Measurements from ENCODE around the gene ST8SIA1.

Gene ST8SIA1

GRCh38 chr12:22304341-22304740 lies 30.2 kb downstream of the ST8SIA1 start:
- Histone ChIP-seq H3K27ac (ENCODE audit: insufficient read depth in 1 of 2, low read depth in 1 of 2, low read length in 2 of 2, poor library complexity in 1 of 2, severe bottlenecking in 2 of 2) (no peak overlapping the region), H3K4me1 (ENCODE audit: control extremely low read depth in 1 of 4, control insufficient read depth in 4 of 4, insufficient read depth in 4 of 4, low read length in 3 of 4) (no peaks in the 10 kb centered on the region), H3K36me3 (ENCODE audit: control insufficient read depth in 4 of 4, insufficient read depth in 4 of 4, low read length in 3 of 4) (no peaks in the 10 kb centered on the region), H3K4me3 (ENCODE audit: control insufficient read depth in 1 of 7, extremely low read depth in 1 of 7, insufficient read depth in 4 of 7, low read depth in 2 of 7, low read length in 6 of 7) (no peak overlapping the region), H3K27me3 (replicated peaks in 2 of 5; ENCODE audit: control insufficient read depth in 4 of 5, insufficient read depth in 5 of 5, low read length in 4 of 5) (no peaks in the 10 kb centered on the region), H3K9me3 (ENCODE audit: control extremely low read depth in 1 of 5, control insufficient read depth in 4 of 5, insufficient read depth in 2 of 5, low read depth in 1 of 5, low read length in 4 of 5) (peaks cover 0 to 11% (median 5%) of the 10 kb centered on the region in 5 experiments)
- ChIA-PET POLR2A (no interaction called here), CTCF (interaction anchor here (1.3 kb wide), 1 partner anchor 203 kb away, joined by 3 read pairs; no protein-coding TSS in a partner anchor)
- no peak for DNase-seq
- no CpG with 5 or more reads among the region's 1 CpG for WGBS (ENCODE audit: insufficient coverage)

DNA sequence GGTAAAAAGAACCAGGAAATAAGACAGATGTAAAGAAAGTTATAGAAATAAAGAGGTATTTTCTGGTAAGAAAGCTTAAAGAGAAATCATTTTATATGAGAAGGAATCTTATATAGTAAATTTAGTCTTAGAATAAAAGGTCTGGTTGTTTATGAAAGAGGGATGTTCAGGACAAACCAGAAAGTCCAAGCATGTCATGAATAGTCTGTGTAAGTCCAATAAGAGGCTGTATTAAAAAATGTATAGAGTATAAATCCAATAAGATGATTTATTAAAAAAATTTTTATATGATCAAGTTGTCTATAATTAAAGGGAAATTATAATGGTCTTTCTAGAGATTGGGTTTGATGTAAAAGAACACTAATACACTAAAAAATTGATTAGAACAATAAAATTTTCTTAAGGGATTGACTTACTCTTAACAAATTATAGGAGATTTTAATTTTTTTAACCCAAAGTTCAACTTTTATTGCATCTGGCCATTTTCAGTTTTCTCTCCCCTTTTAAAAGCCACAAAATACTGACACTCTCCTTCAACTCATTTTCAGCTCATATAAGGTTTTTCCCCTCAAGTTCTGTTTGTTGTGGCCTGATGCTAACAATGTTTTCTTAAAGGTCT lies 35.1 kb downstream of the ST8SIA1 start:
- CTCF ChIA-PET: interaction anchor here (1.9 kb wide), 1 partner anchor 11 kb away, joined by 4 read pairs; no protein-coding TSS in a partner anchor
- no peak overlapping the region for H3K27ac ChIP-seq (ENCODE audit: insufficient read depth in 1 of 2, low read depth in 1 of 2, low read length in 2 of 2, poor library complexity in 1 of 2, severe bottlenecking in 2 of 2)
- POLR2A ChIA-PET: no interaction called here

DNA sequence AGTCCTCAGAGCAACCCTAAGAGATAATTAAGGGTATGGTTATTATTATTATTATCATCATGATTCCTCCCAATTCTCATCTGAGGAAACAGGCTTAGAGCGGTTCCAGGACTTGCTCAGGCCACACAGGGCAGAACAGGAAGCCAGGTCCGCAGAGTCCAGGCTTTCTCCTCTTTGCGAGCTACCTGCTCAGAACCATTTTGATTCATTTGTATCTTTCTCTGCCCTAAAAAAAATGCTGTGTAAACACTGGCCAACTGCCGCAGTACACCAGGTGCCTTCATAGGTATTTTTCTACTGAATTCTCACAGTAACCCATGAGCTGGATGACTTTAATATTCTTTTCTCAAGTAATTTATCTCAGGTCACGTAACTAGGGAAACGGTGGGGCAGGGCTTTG lies 45.3 kb downstream of the ST8SIA1 start:
- Histone ChIP-seq H3K27me3 (replicated peaks in 2 of 5; ENCODE audit: control insufficient read depth in 4 of 5, insufficient read depth in 5 of 5, low read length in 4 of 5) (peaks cover 0 to 2% (median 0%) of the 10 kb centered on the region in 5 experiments), H3K36me3 (ENCODE audit: control insufficient read depth in 4 of 4, insufficient read depth in 4 of 4, low read length in 3 of 4) (no peaks in the 10 kb centered on the region), H3K9me3 (ENCODE audit: control extremely low read depth in 1 of 5, control insufficient read depth in 4 of 5, insufficient read depth in 2 of 5, low read depth in 1 of 5, low read length in 4 of 5) (no peaks in the 10 kb centered on the region), H3K4me3 (ENCODE audit: control insufficient read depth in 1 of 7, extremely low read depth in 1 of 7, insufficient read depth in 4 of 7, low read depth in 2 of 7, low read length in 6 of 7) (no peak overlapping the region), H3K27ac (ENCODE audit: insufficient read depth in 1 of 2, low read depth in 1 of 2, low read length in 2 of 2, poor library complexity in 1 of 2, severe bottlenecking in 2 of 2) (no peak overlapping the region), H3K4me1 (ENCODE audit: control extremely low read depth in 1 of 4, control insufficient read depth in 4 of 4, insufficient read depth in 4 of 4, low read length in 3 of 4) (peaks cover 0 to 18% (median 10%) of the 10 kb centered on the region in 4 experiments)
- DNase-seq: no peak
- WGBS (ENCODE audit: insufficient coverage): 96% methylated on average over 6 of the region's 6 CpGs
- POLR2A ChIA-PET: no interaction called here
- CTCF ChIA-PET: no interaction called here

More for the DNA sequence above, 35.1 kb downstream of the ST8SIA1 start:
- no peaks in the 10 kb centered on the region for H3K27me3 ChIP-seq (replicated peaks in 2 of 5; ENCODE audit: control insufficient read depth in 4 of 5, insufficient read depth in 5 of 5, low read length in 4 of 5)
- no peaks in the 10 kb centered on the region for H3K4me1 ChIP-seq (ENCODE audit: control extremely low read depth in 1 of 4, control insufficient read depth in 4 of 4, insufficient read depth in 4 of 4, low read length in 3 of 4)
- DNase-seq: peak in 2 of 3 donors; percentile 23 to 24
- H3K4me3 ChIP-seq (ENCODE audit: control insufficient read depth in 1 of 7, extremely low read depth in 1 of 7, insufficient read depth in 4 of 7, low read depth in 2 of 7, low read length in 6 of 7): no peak overlapping the region
- H3K36me3 ChIP-seq (ENCODE audit: control insufficient read depth in 4 of 4, insufficient read depth in 4 of 4, low read length in 3 of 4): no peaks in the 10 kb centered on the region
- H3K9me3 ChIP-seq (ENCODE audit: control extremely low read depth in 1 of 5, control insufficient read depth in 4 of 5, insufficient read depth in 2 of 5, low read depth in 1 of 5, low read length in 4 of 5): peaks cover 3 to 13% (median 9%) of the 10 kb centered on the region in 5 experiments

DNA sequence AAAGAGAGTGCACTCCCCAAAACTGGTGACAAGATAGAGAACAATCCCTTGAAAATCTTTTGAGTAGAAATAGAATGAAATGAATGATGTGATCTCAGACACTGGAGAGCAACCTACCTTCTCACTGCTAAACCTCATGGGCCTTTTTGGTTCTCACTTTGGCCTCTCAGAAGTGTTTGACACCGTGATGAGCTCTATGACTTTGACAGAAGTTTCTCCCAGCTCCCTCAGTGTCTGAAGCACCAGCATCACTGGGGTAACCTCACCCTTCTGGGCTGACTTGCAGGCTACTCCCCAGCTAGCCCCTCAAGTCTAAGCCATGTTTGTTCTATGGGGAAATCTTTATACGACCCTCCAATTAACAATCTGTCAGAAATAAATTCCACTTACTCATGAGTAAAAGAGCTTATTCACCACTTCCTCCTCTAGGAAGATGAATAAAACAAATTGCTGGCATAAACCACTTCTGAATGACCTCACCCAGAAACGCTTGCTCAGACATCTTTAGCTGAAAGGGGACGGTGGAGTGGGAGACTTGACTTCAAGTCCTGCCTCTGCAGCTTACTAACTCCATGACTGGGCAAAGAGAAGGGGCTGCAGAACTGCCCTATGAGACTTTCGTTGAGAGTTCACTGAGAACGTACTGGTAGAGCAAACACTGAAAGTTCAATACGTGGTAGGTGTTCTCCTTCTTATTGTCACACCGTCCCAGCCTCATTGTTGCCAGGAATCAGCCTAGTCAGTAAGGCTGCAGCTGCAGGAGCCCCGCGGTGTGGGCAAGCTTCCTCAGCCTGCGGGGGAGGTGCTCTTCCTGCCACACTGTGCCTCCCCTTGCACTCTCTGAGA lies 46.5 kb downstream of the ST8SIA1 start:
- H3K4me1 ChIP-seq (ENCODE audit: control extremely low read depth in 1 of 4, control insufficient read depth in 4 of 4, insufficient read depth in 4 of 4, low read length in 3 of 4): peaks cover 0 to 18% (median 10%) of the 10 kb centered on the region in 4 experiments
- no peaks in the 10 kb centered on the region for H3K9me3 ChIP-seq (ENCODE audit: control extremely low read depth in 1 of 5, control insufficient read depth in 4 of 5, insufficient read depth in 2 of 5, low read depth in 1 of 5, low read length in 4 of 5)
- ChIA-PET CTCF (interaction anchor here (0.9 to 1.2 kb wide), 4 partner anchors 11 to 22 kb away, joined by 3 to 4 read pairs (median 3); no protein-coding TSS in a partner anchor), POLR2A (interaction anchor here (0.6 kb wide), 2 partner anchors 21 to 48 kb away, joined by 3 to 4 read pairs; no protein-coding TSS in a partner anchor)
- H3K36me3 ChIP-seq (ENCODE audit: control insufficient read depth in 4 of 4, insufficient read depth in 4 of 4, low read length in 3 of 4): no peaks in the 10 kb centered on the region
- H3K27ac ChIP-seq (ENCODE audit: insufficient read depth in 1 of 2, low read depth in 1 of 2, low read length in 2 of 2, poor library complexity in 1 of 2, severe bottlenecking in 2 of 2): no peak overlapping the region
- WGBS (ENCODE audit: insufficient coverage): 19% methylated on average over 10 of the region's 11 CpGs
- H3K27me3 ChIP-seq (replicated peaks in 2 of 5; ENCODE audit: control insufficient read depth in 4 of 5, insufficient read depth in 5 of 5, low read length in 4 of 5): peaks cover 0 to 4% (median 0%) of the 10 kb centered on the region in 5 experiments
- peak overlapping the region in 2 of 7 experiments; percentile 30 to 42 for H3K4me3 ChIP-seq (ENCODE audit: control insufficient read depth in 1 of 7, extremely low read depth in 1 of 7, insufficient read depth in 4 of 7, low read depth in 2 of 7, low read length in 6 of 7)
- DNase-seq: peak; percentile 22 to 75 (median 71)

DNA sequence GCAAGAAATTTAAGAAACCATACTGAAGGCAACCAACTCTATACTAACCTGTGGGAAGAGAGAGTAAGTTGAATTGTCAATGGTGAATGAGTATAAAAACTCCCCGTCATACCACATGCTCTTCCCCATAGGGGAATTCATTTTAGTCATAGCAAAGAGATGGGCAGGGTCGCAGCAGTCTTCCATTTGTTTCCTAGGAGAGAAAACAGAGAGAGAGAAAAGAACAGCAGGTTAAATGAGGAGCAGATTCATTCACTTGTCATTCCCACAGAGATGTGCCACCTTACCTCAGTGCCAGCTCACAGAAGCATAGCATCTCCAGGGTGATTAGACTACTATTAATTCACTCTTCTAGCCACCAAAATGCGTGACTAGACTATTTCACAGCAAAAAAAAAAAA lies 47.4 kb downstream of the ST8SIA1 start:
- 100% methylated on average over 1 of the region's 3 CpGs for WGBS (ENCODE audit: insufficient coverage)
- Histone ChIP-seq H3K27ac (ENCODE audit: insufficient read depth in 1 of 2, low read depth in 1 of 2, low read length in 2 of 2, poor library complexity in 1 of 2, severe bottlenecking in 2 of 2) (no peak overlapping the region), H3K36me3 (ENCODE audit: control insufficient read depth in 4 of 4, insufficient read depth in 4 of 4, low read length in 3 of 4) (no peaks in the 10 kb centered on the region), H3K9me3 (ENCODE audit: control extremely low read depth in 1 of 5, control insufficient read depth in 4 of 5, insufficient read depth in 2 of 5, low read depth in 1 of 5, low read length in 4 of 5) (no peaks in the 10 kb centered on the region), H3K27me3 (replicated peaks in 2 of 5; ENCODE audit: control insufficient read depth in 4 of 5, insufficient read depth in 5 of 5, low read length in 4 of 5) (peaks cover 0 to 4% (median 0%) of the 10 kb centered on the region in 5 experiments), H3K4me1 (ENCODE audit: control extremely low read depth in 1 of 4, control insufficient read depth in 4 of 4, insufficient read depth in 4 of 4, low read length in 3 of 4) (peaks cover 0 to 18% (median 10%) of the 10 kb centered on the region in 4 experiments), H3K4me3 (ENCODE audit: control insufficient read depth in 1 of 7, extremely low read depth in 1 of 7, insufficient read depth in 4 of 7, low read depth in 2 of 7, low read length in 6 of 7) (no peak overlapping the region)
- no peak for DNase-seq
- CTCF ChIA-PET: interaction anchor here (1.2 kb wide), 1 partner anchor 22 kb away, joined by 3 read pairs; no protein-coding TSS in a partner anchor
- POLR2A ChIA-PET: interaction anchor here (0.6 kb wide), 1 partner anchor 47 kb away, joined by 4 read pairs; no protein-coding TSS in a partner anchor

- Histone ChIP-seq H3K27me3 (replicated peaks in 2 of 5; ENCODE audit: control insufficient read depth in 4 of 5, insufficient read depth in 5 of 5, low read length in 4 of 5) (peaks cover 0 to 4% (median 0%) of the 10 kb centered on the region in 5 experiments), H3K27ac (ENCODE audit: insufficient read depth in 1 of 2, low read depth in 1 of 2, low read length in 2 of 2, poor library complexity in 1 of 2, severe bottlenecking in 2 of 2) (no peak overlapping the region), H3K9me3 (ENCODE audit: control extremely low read depth in 1 of 5, control insufficient read depth in 4 of 5, insufficient read depth in 2 of 5, low read depth in 1 of 5, low read length in 4 of 5) (no peaks in the 10 kb centered on the region), H3K36me3 (ENCODE audit: control insufficient read depth in 4 of 4, insufficient read depth in 4 of 4, low read length in 3 of 4) (no peaks in the 10 kb centered on the region), H3K4me3 (ENCODE audit: control insufficient read depth in 1 of 7, extremely low read depth in 1 of 7, insufficient read depth in 4 of 7, low read depth in 2 of 7, low read length in 6 of 7) (no peak overlapping the region), H3K4me1 (ENCODE audit: control extremely low read depth in 1 of 4, control insufficient read depth in 4 of 4, insufficient read depth in 4 of 4, low read length in 3 of 4) (peaks cover 0 to 18% (median 10%) of the 10 kb centered on the region in 4 experiments)
- no peak for DNase-seq
- ChIA-PET POLR2A (no interaction called here), CTCF (no interaction called here)
These were observed 47.9 kb downstream of the ST8SIA1 start for GRCh38 chr12:22286569-22286968.

DNA sequence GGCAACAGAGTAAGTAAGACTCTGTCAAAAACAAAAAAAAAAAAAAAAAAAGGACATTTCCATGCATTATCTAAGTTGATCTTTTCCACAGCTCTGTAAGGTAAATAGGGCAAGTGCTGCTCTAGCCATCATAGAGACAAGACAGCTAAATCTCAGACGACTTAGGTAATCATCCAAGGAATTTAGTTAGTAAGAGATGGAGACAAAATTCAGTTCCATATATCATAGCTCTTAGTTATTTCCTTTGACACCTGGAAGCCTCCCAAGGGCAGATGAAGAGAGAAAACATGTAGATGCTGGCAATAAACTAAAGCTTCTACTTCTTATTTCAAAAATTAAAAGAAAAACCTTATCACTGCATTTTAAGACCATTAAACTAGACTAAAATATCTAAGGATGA lies 48.7 kb downstream of the ST8SIA1 start:
- DNase-seq: no peak
- CTCF ChIA-PET: no interaction called here
- POLR2A ChIA-PET: no interaction called here
- peaks cover 0 to 18% (median 10%) of the 10 kb centered on the region in 4 experiments for H3K4me1 ChIP-seq (ENCODE audit: control extremely low read depth in 1 of 4, control insufficient read depth in 4 of 4, insufficient read depth in 4 of 4, low read length in 3 of 4)
- no peak overlapping the region for H3K4me3 ChIP-seq (ENCODE audit: control insufficient read depth in 1 of 7, extremely low read depth in 1 of 7, insufficient read depth in 4 of 7, low read depth in 2 of 7, low read length in 6 of 7)
- H3K36me3 ChIP-seq (ENCODE audit: control insufficient read depth in 4 of 4, insufficient read depth in 4 of 4, low read length in 3 of 4): no peaks in the 10 kb centered on the region
- H3K27me3 ChIP-seq (replicated peaks in 2 of 5; ENCODE audit: control insufficient read depth in 4 of 5, insufficient read depth in 5 of 5, low read length in 4 of 5): peaks cover 0 to 4% (median 0%) of the 10 kb centered on the region in 5 experiments
- WGBS (ENCODE audit: insufficient coverage): no CpG with 5 or more reads among the region's 1 CpG
- H3K27ac ChIP-seq (ENCODE audit: insufficient read depth in 1 of 2, low read depth in 1 of 2, low read length in 2 of 2, poor library complexity in 1 of 2, severe bottlenecking in 2 of 2): no peak overlapping the region
- no peaks in the 10 kb centered on the region for H3K9me3 ChIP-seq (ENCODE audit: control extremely low read depth in 1 of 5, control insufficient read depth in 4 of 5, insufficient read depth in 2 of 5, low read depth in 1 of 5, low read length in 4 of 5)
